GM19395 (cell line): ENCODE measurements around the gene UHRF2.
"Not testable (repeated sequence)": the region's sequence is repeated elsewhere in the genome, so short reads cannot be mapped to it uniquely, and the experiment has no call there.

Experiments used
- ATAC-seq: cut with Tn5 transposase; IDR thresholded peaks from one replicate; pipeline ENCODE4 v1.9.1; 2021; ENCODE audit warnings: mild to moderate bottlenecking, moderate library complexity; ENCODE audit not compliant: unreplicated experiment

The UHRF2 gene

DNA sequence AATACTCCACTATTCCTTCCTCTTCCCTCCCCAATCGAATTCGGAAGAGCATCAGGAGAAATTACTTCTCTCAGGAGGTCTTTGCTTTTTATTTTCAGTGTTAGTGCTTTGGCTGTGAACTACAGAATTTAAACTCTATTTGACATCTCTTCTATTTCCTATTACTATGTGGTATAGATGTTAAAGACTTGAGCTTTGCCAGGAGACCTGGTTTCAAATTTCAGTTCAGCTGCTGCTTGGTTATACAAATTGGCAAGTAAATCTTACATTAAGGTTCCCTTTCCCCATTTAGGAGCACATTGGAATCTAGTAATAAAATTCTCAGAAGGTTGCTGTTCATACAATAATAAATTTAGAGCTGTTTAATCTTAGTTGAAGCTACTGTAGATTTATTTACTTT is 13.1 kb downstream of the UHRF2 start:
- ATAC-seq = no peak

DNA sequence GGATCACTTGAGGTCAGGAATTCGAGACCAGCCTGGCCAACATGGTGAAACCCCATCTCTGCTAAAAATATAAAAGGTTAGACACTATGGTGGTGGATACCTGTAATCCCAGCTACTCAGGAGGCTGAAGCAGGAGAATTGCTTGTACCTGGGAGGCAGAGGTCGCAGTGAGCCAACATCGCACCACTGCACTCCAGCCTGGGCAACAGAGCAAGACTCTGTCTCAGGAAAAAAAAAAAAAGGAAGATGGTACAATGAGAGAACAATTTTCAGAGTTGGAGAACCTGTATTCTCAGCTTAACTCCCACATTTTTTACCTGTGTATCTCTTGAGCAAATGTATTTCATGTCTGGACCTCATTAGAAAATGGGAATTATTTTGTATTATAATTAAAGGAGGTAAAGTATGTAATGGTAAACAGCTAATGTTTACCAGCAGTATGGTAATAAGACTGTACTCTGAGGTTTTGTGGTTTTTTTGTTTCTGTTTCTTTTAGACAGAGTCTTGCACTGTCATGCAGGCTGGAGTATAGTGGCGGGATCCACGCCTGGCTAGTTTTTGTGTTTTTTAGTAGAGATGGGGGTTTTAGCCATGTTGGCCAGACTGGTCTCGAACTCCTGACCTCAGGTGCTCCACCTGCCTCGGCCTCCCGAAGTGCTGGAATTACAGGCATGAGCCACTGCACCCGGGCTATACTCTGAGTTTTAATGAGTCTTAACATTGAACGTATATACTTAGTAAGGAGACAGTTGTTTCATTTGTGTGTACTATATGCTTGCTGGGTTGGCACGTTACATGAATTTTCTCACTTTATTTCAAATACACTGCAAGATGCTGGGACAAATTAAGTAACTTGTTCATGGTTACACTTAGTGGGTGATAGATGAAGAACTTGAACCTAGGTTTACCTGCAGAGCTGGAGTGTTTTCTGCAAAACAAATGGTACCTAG is 16.2 kb downstream of the UHRF2 start:
- peak; percentile 97 for ATAC-seq

DNA sequence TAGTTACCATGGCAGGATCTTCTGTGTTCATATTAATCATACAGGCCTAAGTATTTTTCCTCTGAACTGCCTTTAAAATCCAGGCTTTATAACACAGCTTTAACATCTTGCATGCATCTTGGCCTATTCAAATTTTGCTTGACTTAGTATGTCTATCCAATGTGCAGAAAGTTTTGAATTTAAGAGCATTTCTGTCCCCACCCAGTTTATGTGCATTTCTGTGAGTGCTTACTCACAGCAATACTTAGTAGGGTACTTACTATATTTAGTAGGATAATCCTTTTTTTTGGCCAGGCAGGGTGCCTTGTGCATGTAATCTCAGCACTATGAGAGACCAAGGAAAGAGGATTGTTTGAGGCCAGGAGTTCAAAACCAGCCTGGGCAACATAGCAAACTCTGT is 18.0 kb downstream of the UHRF2 start:
- ATAC-seq = no peak

DNA sequence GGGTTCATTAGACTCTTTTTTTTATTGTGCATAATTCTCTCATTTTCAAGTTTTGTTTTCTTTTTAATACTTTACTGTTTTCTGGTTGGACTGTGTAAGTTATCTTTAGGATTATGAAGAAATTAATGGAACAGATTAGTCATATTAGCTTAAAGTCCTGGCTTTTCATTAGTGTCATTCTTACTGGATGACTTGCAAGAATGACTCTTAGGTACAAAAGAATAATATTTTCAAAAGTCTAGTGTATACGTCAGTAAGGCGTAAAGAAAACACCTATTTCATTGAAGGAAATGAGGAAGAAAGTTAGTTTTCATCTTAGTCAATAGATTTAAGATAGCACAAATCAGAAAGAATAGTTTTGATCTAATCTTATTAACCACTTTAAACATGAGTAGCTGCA is 20.4 kb downstream of the UHRF2 start:
- ATAC-seq = no peak

DNA sequence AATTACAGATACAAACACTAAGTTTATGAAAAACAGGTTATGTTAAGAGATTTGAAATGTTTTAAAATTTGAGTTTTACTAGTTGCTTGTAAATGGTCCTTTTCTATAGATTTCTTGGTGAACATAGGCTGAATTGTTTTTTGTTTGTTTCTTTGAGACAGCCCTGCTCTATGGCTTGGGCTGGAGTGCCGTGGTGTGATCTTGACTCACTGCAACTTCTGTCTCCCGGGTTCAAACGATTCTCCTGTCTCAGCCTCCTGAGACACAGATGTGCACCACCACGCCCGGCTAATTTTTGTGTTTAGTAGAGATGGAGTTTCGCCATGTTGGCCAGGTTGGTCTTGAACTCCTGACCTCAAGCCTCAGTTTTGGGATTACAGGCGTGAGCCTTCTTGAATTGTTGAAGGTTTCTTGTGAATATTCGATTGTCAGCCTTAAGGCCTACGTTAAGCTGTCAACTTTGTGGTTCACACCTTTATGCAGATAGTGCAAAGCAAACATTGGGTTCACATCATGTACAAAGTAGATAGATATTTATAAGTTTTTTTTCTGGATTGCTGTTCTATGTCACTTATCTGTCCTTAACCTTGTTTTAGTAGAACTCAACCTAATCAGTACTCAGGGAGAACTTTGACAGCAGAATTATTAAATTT is 26.2 kb downstream of the UHRF2 start:
- ATAC-seq = no peak

DNA sequence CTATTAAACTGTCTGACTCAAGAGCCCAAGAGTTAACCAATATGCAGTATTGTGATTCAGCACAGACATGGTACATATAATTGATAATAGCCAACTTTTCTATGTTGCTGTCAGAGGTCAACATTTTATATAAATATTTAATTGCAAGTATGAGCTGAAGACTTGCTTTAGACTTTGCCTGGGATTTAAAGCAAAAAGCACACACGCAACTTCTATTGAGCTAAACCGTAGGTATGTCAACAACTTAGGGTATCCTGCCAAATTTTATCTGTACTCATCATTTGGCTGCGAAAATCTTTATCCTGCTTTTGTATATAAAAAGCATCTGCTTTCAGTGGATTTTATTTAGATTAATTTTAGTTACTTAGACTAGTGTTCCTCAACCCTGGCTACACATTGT is 27.4 kb downstream of the UHRF2 start:
- no peak for ATAC-seq

DNA sequence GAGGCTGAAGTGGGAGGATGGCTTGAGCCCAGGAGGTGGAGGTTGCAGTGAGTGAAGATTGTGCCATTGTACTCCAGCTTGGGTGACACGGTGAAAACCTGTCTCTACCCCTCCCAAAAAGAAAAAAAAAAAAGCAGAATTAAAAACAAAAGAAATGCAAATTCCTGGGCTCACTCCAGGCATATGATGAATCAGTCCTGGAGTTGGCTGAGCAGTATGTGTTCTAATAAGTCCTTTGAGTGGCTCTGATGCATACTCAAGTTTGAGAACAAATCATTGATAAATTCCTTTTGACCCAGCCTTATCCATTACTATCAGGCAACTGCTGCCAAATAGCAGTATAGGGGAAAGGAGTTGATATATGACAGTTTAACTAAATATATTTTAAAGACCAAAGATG is 28.3 kb downstream of the UHRF2 start:
- no peak for ATAC-seq

DNA sequence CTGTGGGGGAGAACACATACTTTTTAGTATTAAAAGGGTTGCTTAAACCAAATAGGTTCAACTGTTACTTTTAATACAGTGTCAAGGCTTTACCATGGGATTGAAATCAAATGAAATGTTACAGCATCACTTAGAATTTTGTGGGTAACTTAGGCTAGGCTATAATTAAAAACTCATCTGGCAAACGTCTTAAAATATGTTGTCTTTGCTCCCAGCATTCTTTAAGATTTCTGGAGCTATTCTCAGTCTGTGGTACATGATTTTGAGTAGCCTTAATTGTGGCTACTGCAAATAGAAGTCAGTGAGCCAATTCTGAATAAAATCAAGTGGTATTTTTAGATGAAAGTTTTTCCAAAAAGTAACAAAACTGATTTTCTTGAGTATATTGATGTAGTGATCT is 30.7 kb downstream of the UHRF2 start:
- no peak for ATAC-seq

DNA sequence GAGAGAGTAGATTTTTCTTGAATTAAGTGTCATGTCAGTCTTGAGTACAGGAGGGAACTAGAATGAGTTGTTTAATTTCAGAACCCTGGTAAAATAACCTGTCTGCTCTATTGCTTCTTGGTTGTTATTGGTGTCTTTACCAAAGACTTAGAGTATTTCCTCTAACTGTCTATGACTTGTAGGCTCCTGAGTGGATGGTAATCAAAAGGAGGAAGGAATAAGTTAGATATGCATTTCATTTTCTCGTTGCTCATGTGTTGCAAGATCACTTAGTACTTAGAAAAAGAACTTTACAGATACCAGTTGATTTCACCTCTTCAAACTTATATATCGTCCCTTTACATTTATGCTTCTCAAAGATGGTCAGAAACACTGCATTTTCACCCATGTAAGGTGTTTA is 31.1 kb downstream of the UHRF2 start:
- no peak for ATAC-seq

DNA sequence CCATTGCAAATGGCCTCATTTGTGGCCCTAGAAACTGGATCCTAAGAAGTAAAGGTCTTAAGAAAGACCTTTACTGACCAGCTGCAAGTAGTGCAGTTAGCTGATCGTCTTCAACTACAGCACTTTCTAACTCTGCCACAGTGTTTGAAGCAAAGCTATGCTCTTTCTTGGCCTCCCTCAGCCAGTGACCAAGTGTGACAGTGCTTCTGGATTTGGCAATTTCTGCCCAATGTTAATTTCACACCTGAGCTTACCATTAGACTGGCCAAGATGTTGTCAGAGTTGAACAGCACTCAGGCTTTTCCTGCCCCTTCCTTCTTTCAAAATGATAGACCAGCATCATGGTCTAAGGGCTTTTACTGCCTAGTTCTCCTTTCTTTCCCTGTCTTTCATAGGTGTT is 36.1 kb downstream of the UHRF2 start:
- ATAC-seq = no peak

DNA sequence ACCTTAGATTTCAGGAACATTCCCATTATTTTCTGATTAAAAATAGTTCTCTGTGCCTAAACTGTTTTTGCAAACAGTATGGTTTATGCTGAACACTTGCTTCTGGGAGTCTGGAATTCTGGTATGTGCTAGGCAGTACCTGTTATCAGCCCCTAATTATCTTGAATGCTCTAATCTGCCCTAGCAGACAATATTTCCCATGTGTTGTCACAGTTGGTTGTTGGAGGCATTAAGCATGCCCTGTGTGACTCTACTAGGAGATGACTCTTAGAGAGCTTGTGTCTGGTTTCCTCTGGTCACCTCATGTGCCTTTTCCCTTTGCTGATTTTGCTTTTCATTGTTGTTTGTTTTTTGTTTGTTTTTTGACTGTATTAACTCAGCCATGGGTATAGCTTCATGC is 36.6 kb downstream of the UHRF2 start:
- no peak for ATAC-seq

DNA sequence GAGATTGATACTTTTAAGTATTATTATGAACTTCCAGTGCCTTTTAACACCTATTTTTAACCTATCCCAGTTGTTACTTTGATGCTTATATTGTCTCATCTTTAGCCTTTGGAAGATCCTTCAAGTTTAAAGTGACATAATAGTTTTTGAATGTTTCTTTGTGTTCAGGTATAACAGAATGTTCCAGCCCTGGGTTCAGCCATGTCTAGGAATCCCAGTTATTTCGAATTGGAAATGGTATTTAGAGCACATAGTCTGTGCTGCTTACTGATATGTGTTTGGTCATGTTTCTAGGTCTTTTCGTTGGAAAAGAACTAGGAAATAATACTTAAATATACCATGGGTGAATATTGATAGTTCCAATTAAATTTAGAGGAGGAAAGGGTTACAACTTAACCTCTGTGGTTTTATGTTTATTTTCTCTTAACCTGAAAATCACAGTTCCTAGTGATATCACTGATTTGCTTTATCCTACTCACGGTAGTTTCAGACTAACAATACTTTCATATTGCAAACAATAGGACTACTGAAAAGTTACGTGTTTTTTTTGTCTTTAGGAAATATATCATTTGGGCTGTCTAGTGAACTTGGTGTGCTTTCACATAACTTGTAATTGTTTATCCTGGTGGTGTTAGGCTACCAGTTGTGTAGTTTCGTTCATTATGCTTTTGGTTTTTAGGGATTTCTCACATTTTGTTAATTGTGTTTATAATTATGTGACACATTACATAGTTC is 37.8 kb downstream of the UHRF2 start:
- ATAC-seq = no peak

DNA sequence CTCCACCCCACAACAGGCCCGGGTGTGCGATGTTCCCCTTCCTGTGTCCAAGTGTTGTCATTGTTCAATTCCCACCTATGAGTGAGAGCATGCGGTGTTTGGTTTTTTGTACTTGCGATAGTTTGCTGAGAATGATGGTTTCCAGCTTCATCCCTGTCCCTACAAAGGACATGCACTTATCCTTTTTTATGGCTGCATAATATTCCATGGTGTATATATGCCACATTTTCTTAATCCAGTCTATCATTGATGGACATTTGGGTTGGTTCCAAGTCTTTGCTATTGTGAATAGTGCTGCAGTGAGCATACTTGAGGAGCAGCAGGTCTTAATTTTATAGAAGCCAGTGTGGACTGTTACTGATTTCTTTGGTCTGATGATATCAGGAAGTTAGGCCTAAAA is 42.3 kb downstream of the UHRF2 start:
- ATAC-seq = not testable (repeated sequence)

DNA sequence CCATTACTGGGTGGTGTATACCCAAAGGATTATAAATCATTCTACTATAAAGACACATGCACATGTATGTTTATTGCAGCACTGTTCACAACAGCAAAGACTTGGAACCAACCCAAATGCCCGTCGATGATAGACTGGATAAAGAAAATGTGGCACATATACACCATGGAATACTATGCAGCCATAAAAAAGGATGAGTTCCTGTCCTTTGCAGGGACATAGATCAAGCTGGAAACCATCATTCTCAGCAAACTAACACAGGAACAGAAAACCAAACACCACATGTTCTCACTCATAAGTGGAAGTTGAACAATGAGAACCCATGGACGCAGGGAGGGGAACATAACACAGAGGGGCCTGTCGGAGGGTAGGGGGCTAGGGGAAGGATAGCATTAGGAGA is 45.7 kb downstream of the UHRF2 start:
- not testable (repeated sequence) for ATAC-seq

DNA sequence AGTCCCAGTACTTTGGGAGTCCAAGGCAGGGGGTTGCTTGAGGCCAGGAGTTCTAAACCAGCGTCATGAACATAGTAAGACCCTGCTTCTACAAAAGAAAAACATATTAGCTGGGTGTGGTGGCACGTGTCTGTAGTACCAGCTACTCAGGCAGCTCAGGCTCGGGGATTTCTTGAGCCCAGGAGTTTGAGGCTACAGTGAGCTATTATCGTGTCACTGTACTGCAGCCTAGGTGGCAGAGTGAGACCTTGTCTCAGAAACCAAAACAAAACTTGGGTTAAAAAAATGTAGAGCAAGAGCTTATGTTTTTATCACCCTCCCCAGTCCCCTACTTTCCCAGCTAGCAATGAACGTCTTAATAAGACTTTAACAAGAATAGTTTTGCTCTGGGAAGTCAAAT is 46.7 kb downstream of the UHRF2 start:
- no peak for ATAC-seq

DNA sequence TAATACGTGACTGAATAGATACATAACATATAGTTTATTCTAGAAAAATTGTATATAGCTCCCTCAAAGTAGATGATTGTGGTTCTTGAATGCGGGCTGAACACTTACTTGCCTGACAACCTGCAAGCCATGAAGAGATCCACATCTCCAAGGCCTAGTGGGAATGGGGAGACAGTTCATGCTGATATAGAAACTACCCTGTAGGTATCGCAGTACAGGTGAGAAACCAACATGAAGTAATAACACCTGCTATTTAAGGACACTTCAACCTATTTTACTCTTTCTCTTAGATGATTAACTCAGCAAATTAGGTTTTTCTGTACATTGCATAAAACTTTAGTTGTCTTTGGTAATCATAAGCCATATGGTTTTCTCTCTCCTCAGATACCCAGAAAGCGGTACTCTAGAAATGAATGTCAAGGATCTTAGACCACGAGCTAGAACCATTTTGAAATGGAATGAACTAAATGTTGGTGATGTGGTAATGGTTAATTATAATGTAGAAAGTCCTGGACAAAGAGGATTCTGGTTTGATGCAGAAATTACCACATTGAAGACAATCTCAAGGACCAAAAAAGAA is 47.3 kb downstream of the UHRF2 start:
- ATAC-seq = no peak

DNA sequence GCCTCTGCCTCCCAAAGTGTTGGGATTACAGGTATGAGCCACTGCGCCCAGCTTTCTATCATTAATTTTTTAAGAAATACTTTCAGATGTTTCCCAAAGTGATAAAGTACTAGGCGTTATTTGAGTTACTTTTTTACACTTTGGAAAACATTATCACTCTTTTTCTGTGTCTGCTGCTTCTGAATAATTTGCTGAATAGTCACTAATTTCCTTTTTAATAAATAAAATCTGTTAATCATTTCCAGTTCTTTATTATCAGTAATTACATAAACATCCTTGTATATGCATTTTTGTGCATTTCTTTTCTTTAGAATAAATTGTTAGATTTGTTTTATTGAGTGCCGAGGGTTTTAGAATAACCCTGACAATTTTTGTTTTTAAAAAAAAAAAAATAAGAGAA is 48.6 kb downstream of the UHRF2 start:
- no peak for ATAC-seq

DNA sequence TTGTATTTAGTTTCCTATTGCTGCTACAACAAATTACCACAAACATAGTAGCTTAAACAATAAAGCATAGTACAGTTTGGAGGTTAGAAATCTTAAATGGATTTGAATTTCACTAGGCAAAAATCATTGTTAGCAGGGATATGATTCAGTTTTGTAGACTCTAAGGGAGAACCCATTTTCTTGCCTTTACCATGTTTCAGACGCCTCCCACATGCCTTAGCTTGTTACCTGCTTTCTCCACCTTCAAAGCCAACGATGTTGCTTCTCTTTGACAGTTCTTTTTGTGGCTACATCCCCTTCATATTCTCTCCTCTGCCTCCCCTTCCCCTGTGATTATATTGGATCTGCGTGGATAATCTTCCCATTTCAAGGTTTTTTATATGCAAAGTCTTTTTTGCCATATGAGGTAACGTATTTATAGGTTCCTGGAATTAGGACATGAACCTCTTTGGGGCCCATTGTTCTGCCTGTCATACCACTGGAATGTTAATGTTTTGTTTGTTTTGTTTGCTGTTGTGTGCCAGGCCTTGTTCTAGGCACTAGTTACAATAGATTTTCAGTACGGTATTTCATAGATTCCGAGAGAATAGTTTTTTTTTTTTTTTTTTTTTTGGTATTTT is 54.1 kb downstream of the UHRF2 start:
- no peak for ATAC-seq

DNA sequence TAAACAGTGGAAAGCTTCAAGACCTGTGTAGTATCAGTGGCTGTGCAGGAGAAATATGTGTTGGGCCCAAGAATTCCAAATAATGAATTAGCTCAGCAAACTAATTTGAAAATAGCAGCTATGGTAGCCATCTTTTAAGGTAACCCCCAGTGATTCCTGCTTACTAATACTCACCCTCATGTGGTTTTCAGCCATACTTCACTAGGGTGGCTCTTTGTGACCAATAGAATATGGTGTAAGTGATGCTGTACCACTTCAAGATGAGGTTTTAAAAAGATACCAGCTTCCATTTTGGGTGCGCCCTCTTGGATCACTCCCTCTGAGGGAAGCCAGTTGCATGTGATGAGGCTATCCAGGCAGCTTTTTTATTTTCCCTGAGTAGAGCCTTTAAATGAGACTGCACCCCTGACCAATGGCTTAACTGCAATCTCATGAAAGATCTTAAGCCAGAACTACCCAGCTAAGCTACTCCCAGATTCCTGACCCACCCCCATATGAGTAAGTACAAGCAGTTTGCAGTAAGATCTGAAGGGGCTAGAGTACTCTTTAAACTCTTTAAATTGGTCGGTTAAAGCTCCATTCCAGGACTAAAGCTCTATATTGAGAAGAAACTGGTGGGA is 58.3 kb downstream of the UHRF2 start:
- ATAC-seq = no peak

DNA sequence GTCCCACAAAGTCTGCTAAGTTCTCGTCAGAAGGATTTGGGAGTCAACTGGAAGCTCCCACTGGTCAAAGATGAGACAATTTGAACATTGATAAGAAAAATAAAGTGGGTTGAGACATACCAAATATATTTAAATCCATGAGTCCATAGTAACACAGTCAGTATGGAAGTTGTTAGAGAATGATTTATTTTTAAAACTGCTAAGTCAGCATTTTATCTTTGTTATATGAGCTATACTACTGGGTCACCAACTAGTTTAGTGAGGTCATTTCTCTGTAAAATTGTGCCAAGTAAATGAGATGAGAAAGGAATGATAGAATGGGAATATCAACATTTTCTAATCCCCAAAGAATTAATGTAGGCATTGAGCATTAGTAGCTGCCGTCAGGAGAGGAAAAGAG is 60.2 kb downstream of the UHRF2 start:
- no peak for ATAC-seq
